NCI-H748 treated with DMSO at 0.1 percent for 48 hours (cell line): ENCODE data around the gene LHPP.
"Not testable (repeated sequence)": the region's sequence is repeated elsewhere in the genome, so short reads cannot be mapped to it uniquely, and the experiment has no call there.

ENCODE experiments used
- DNase-seq: peaks from one replicate; lab custom pipeline; 2025; lab: John Stamatoyannopoulos, UW

Gene LHPP

GRCh38 chr10:124461642-124462347 lies at the start of gene LHPP:
TSS of gene LHPP (plus strand) at chr10:124461823. CDS start at chr10:124461863, 40 bp downstream.
- DNase-seq, result peak; percentile 12

- no peak for DNase-seq
Measured at GRCh38 chr10:124414076-124414475, 47.5 kb upstream of the LHPP start.

- no peak for DNase-seq
Measured at GRCh38 chr10:124415210-124415609, 46.4 kb upstream of the LHPP start.

GRCh38 chr10:124416733-124417132 lies 44.9 kb upstream of the LHPP start:
- no peak for DNase-seq

- DNase-seq, result no peak
Measured at GRCh38 chr10:124417895-124418725, 43.5 kb upstream of the LHPP start.

GRCh38 chr10:124418726-124419501 lies 42.7 kb upstream of the LHPP start, which contains the start of gene OAT:
TSS of gene OAT (minus strand) at chr10:124418923. CDS start at chr10:124412171, 6,752 bp downstream.
- peak; percentile 87 for DNase-seq

- no peak for DNase-seq
Measured at GRCh38 chr10:124419635-124420034, 42.0 kb upstream of the LHPP start.

GRCh38 chr10:124420254-124420653 lies 41.4 kb upstream of the LHPP start:
- DNase-seq, result no peak

GRCh38 chr10:124422742-124423141 lies 38.9 kb upstream of the LHPP start:
- DNase-seq, result no peak

- DNase-seq, result no peak
Measured at GRCh38 chr10:124423813-124424212, 37.8 kb upstream of the LHPP start.

GRCh38 chr10:124425227-124425962 lies 36.2 kb upstream of the LHPP start:
- no peak for DNase-seq

- DNase-seq, result no peak
Measured at GRCh38 chr10:124428207-124428777, 33.3 kb upstream of the LHPP start.

GRCh38 chr10:124429576-124429975 lies 32.0 kb upstream of the LHPP start:
- DNase-seq, result no peak

- no peak for DNase-seq
Measured at GRCh38 chr10:124430077-124430476, 31.5 kb upstream of the LHPP start.

GRCh38 chr10:124433461-124433860 lies 28.2 kb upstream of the LHPP start:
- DNase-seq, result no peak

GRCh38 chr10:124435683-124436082 lies 25.9 kb upstream of the LHPP start:
- DNase-seq, result not testable (repeated sequence)

- DNase-seq, result no peak
Measured at GRCh38 chr10:124436191-124436638, 25.4 kb upstream of the LHPP start.

- not testable (repeated sequence) for DNase-seq
Measured at GRCh38 chr10:124441694-124442093, 19.9 kb upstream of the LHPP start.

- no peak for DNase-seq
Measured at GRCh38 chr10:124446830-124447750, 14.5 kb upstream of the LHPP start.
